Subcutaneous abdominal adipose tissue (tissue), 5 donors: ENCODE measurements around the gene STK32B.

Source experiments
- H3K27ac ChIP-seq: one replicate; pipeline ENCODE4 v1.7.0; 2013; ENCODE audit warnings: low read depth, mild to moderate bottlenecking, inconsistent platforms, low read length, moderate library complexity
- H3K27me3 ChIP-seq, 5 donors: one replicate each; pipeline ENCODE4 v1.7.0; 2013; ENCODE audit warnings: low read length in 5 of 5, inconsistent platforms in 1 of 5; ENCODE audit not compliant: control insufficient read depth in 5 of 5, insufficient read depth in 4 of 5
- H3K36me3 ChIP-seq, 5 donors: one replicate each; pipeline ENCODE4 v1.7.0; 2013; ENCODE audit warnings: low read length in 5 of 5; ENCODE audit not compliant: control insufficient read depth in 5 of 5, insufficient read depth in 5 of 5
- H3K4me1 ChIP-seq, 5 donors: one replicate each; pipeline ENCODE4 v1.7.0; 2013; ENCODE audit warnings: low read length in 5 of 5, mild to moderate bottlenecking in 3 of 5, moderate library complexity in 1 of 5; ENCODE audit not compliant: control insufficient read depth in 5 of 5, insufficient read depth in 5 of 5
- H3K4me3 ChIP-seq, 5 donors: one replicate each; pipeline ENCODE4 v1.7.0; 2013; ENCODE audit warnings: low read length in 5 of 5, low read depth in 1 of 5
- H3K9ac ChIP-seq, 5 donors: one replicate each; pipeline ENCODE4 v1.7.0; 2013; ENCODE audit warnings: low read length in 5 of 5, mild to moderate bottlenecking in 4 of 5, moderate library complexity in 3 of 5
- H3K9me3 ChIP-seq, 5 donors: one replicate each; pipeline ENCODE4 v1.7.0; 2013; ENCODE audit warnings: low read length in 5 of 5; ENCODE audit not compliant: control insufficient read depth in 5 of 5
- donor health status: healthy.
- donor health status: healthy.
- donor health status: healthy.
- donor health status: healthy.
- donor health status: healthy.

Gene STK32B

DNA sequence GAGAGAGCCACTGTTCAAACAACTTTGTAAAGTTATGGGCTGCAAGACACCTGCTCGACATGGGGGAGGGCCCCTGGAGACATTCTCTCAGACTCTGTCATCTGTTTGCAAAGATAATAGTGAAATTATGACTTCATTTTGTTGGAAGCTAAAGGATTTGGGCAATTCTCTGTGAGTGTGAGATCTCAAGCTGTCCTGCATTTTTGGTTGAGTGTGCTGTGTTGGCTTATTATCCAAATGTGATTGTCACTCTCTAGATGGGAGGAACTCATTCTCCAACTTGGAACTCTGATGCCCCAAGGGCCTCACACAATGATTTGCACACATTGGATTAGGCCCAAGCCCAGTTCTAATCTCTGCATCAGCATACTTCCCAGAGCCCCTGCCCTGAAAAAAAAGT lies 63.7 kb downstream of the STK32B start:
- H3K27me3 ChIP-seq, result no peaks in the 10 kb centered on the region
- H3K27ac ChIP-seq, result no peak overlapping the region
- H3K9me3 ChIP-seq, result no peaks in the 10 kb centered on the region
- no peaks in the 10 kb centered on the region for H3K4me1 ChIP-seq
- no peak overlapping the region for H3K9ac ChIP-seq
- H3K36me3 ChIP-seq, result no peaks in the 10 kb centered on the region
- no peak overlapping the region for H3K4me3 ChIP-seq

DNA sequence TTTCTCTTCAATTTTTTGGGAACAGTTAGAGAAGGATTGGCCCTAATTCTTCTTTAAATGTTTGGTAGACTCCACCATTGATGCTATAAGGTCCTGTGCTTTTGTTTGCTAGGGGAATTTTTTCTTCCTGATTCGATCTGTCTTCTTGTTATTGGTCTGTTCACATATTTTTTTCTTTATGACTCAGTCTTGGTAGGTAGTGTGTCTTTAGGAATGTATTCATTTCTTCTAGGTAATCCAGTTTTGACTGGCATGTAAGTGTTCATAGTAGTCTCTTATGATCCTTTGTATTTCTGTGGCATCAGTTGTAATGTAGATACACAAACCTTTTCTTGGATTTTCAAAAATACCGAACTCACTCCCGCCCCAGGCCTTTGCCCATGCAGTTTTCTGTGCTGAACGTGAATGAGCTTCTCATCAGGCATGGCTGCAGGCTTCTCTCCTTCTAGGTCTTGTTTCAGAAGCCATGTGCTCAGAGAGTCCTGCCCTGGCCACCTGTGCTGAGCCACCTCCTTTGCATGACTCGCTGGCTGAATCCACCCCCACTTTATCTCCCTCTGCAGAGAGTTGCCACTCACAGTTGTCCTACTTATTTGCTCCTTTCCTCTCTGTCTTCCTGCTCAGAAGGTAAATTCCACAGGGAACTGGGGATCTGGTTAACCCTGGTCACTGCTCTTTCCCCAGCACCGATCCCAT lies 67.0 kb downstream of the STK32B start:
- H3K4me3 ChIP-seq, result no peak overlapping the region
- no peak overlapping the region for H3K27ac ChIP-seq
- no peaks in the 10 kb centered on the region for H3K36me3 ChIP-seq
- no peaks in the 10 kb centered on the region for H3K4me1 ChIP-seq
- H3K9ac ChIP-seq, result no peak overlapping the region
- no peaks in the 10 kb centered on the region for H3K9me3 ChIP-seq
- no peaks in the 10 kb centered on the region for H3K27me3 ChIP-seq

GRCh38 chr4:5118994-5119835 lies 67.9 kb downstream of the STK32B start:
- Histone ChIP-seq H3K4me3 (no peak overlapping the region), H3K4me1 (no peaks in the 10 kb centered on the region), H3K9me3 (no peaks in the 10 kb centered on the region), H3K36me3 (no peaks in the 10 kb centered on the region), H3K27me3 (no peaks in the 10 kb centered on the region), H3K9ac (no peak overlapping the region), H3K27ac (no peak overlapping the region)

DNA sequence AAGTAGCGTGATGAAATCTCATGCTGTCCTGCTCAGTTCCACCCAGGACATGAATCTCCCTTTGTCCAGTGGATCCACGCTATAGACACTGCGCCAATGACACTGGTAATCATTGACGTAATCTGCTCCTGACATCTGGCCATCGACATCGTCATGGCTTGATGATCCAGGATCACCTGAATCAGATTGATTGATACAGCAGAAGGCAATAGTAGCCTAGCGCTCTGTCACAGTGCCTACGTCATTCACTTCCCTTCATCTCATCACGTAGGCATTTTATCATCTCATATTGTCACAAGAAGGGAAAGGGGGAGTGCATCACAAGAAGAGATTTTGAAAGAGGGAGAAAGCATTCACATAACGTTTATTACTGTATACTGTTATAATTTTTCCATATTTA lies 68.8 kb downstream of the STK32B start:
- H3K27ac ChIP-seq, result no peak overlapping the region
- peaks cover 0 to 3% (median 0%) of the 10 kb centered on the region in 5 donors for H3K27me3 ChIP-seq
- H3K9ac ChIP-seq, result no peak overlapping the region
- no peaks in the 10 kb centered on the region for H3K4me1 ChIP-seq
- no peaks in the 10 kb centered on the region for H3K9me3 ChIP-seq
- H3K36me3 ChIP-seq, result no peaks in the 10 kb centered on the region
- H3K4me3 ChIP-seq, result no peak overlapping the region

- H3K9me3 ChIP-seq, result no peaks in the 10 kb centered on the region
- no peak overlapping the region for H3K4me3 ChIP-seq
- H3K27me3 ChIP-seq, result peaks cover 0 to 3% (median 0%) of the 10 kb centered on the region in 5 donors
- no peak overlapping the region for H3K9ac ChIP-seq
- no peak overlapping the region for H3K27ac ChIP-seq
- H3K4me1 ChIP-seq, result no peaks in the 10 kb centered on the region
- no peaks in the 10 kb centered on the region for H3K36me3 ChIP-seq
Observed at GRCh38 chr4:5120468-5120867, 69.2 kb downstream of the STK32B start.

GRCh38 chr4:5122114-5122513 lies 70.8 kb downstream of the STK32B start:
- Histone ChIP-seq H3K27ac (no peak overlapping the region), H3K9ac (no peak overlapping the region), H3K9me3 (no peaks in the 10 kb centered on the region), H3K36me3 (no peaks in the 10 kb centered on the region), H3K4me3 (no peak overlapping the region), H3K27me3 (peaks cover 0 to 3% (median 0%) of the 10 kb centered on the region in 5 donors), H3K4me1 (no peaks in the 10 kb centered on the region)

- Histone ChIP-seq H3K4me3 (no peak overlapping the region), H3K36me3 (no peaks in the 10 kb centered on the region), H3K27ac (no peak overlapping the region), H3K4me1 (no peaks in the 10 kb centered on the region), H3K9ac (no peak overlapping the region), H3K9me3 (no peaks in the 10 kb centered on the region), H3K27me3 (peaks cover 0 to 3% (median 0%) of the 10 kb centered on the region in 5 donors)
Observed at GRCh38 chr4:5124876-5125275, 73.6 kb downstream of the STK32B start.

DNA sequence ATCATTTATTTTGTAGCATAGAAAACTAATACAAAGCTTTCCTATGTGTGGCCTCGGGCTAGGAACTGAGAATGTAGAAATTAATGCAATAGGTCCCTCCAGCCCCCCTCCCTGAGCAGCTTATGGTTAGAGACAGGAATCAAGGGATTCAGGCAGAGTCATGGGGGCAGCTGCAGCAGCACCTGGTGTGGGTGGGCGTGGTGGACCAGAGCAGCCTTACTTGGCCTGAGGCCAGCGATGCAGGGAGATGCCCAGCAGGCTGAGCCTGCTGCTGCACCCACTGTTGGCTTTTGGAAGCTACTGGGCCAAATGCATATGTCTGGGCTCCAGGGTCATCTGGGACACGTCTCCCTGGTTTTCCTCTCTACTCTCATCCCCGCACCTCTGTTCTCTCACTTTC lies 74.0 kb downstream of the STK32B start:
- no peaks in the 10 kb centered on the region for H3K4me1 ChIP-seq
- H3K9me3 ChIP-seq, result no peaks in the 10 kb centered on the region
- no peaks in the 10 kb centered on the region for H3K36me3 ChIP-seq

DNA sequence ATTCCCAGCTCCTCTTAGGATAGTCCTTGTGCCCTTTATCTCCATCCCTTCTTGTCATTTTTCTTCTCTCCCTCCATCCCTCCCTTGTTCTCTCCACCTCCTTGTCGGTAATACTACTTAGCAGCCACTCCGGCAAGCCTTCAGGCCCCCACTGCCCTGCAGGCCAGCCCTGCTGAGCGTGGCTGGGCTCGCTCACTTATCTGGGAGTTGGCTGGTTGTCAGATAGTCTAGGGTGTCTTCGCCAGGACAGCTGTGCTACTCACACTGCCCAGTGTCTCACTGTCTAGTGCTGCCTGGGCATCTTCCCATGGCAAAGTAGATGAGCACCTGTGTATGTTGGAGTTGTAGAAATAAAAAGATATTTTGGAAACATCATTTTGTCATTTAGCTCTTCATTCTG lies 75.0 kb downstream of the STK32B start:
- no peak overlapping the region for H3K9ac ChIP-seq
- no peaks in the 10 kb centered on the region for H3K4me1 ChIP-seq
- no peak overlapping the region for H3K4me3 ChIP-seq

More for the DNA sequence above, 74.0 kb downstream of the STK32B start:
- peaks cover 0 to 3% (median 0%) of the 10 kb centered on the region in 5 donors for H3K27me3 ChIP-seq
- H3K27ac ChIP-seq, result no peak overlapping the region
- H3K9ac ChIP-seq, result no peak overlapping the region
- no peak overlapping the region for H3K4me3 ChIP-seq

DNA sequence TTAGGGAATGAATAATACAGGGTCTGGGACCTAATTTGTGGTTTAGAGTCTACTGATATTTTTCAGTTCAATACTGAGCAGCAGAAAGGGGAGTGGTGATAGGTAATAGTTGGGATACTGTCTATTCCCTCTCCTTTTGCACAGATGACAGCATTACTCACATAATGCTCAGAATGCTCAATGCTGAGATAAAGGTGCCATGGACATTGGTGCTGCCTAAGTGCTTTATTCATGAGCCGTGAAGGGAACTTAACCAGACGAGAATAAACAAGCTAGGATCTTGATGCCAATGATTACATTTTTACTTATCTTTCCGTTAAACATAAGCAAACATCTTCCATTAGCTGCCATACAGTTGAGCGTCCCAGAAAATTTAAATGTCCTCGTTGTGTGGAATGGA lies 75.6 kb downstream of the STK32B start:
- peaks cover 0 to 3% (median 0%) of the 10 kb centered on the region in 5 donors for H3K27me3 ChIP-seq
- H3K9me3 ChIP-seq, result peaks cover 0 to 6% (median 6%) of the 10 kb centered on the region in 5 donors
- no peaks in the 10 kb centered on the region for H3K36me3 ChIP-seq
- H3K9ac ChIP-seq, result no peak overlapping the region
- H3K4me3 ChIP-seq, result no peak overlapping the region
- H3K4me1 ChIP-seq, result no peaks in the 10 kb centered on the region
- H3K27ac ChIP-seq, result no peak overlapping the region

More for the DNA sequence above, 75.0 kb downstream of the STK32B start:
- Histone ChIP-seq H3K36me3 (no peaks in the 10 kb centered on the region), H3K9me3 (peaks cover 0 to 3% (median 0%) of the 10 kb centered on the region in 5 donors), H3K27ac (no peak overlapping the region), H3K27me3 (peaks cover 0 to 3% (median 0%) of the 10 kb centered on the region in 5 donors)
